ENCODE results near the gene GRP.

The GRP gene

DNA sequence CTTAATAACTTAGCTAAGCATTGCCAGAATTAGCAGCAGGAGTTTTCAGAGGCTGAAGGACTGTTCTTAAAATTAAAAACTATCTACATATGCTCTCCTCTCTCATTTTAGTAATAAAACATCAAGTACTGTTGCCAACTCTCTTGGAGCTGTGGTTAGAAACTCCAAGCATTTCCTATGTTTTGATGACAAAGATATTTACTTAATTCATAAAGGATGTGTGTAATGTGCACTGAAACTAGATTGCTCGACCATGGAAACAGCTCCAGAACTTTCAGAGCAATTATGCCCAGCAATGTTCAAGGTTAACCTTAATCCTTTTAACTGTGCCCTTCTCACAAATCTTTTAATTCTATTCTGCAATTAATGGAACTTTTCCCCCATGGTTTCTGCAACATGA lies 8.4 kb downstream of the GRP start:
- Histone ChIP-seq H3K4me1 (ENCODE audit: control insufficient read depth, insufficient read depth, low read length, poor library complexity, severe bottlenecking) (no peaks in the 10 kb centered on the region), H3K9me3 (ENCODE audit: control insufficient read depth, low read length) (no peaks in the 10 kb centered on the region), H3K36me3 (ENCODE audit: control insufficient read depth, insufficient read depth, low read length) (no peaks in the 10 kb centered on the region), H3K27ac (ENCODE audit: low read depth, low read length, severe bottlenecking) (no peak overlapping the region), H3K4me3 (ENCODE audit: extremely low read depth, insufficient read depth, low read length, poor library complexity, severe bottlenecking) (no peak overlapping the region)
- WGBS, 2 experiments (ENCODE audit: insufficient coverage in 2 of 2), result 63 to 100% methylated on average over 1 of the region's 1 CpG

DNA sequence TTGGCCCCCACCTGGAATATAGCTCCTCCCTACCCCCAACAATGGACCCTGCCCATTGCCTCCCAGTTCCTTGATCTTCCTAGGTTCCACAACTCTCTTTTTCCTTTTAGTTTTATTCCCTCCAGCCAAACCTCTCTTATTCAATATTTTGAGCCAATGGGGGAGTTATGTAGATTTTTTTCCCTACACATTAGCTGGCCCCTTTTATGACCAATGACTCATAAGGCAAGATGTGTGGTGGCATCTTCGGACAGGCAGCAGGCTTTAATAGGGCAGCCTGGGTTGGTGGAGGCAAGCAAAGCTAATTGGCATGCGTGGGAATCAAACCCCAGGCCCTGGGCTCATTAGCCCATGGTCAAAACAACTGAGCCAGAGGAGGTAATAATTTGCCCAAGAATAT lies 9.2 kb downstream of the GRP start:
- Histone ChIP-seq H3K9me3 (ENCODE audit: control insufficient read depth, low read length) (no peaks in the 10 kb centered on the region), H3K4me3 (ENCODE audit: extremely low read depth, insufficient read depth, low read length, poor library complexity, severe bottlenecking) (no peak overlapping the region), H3K36me3 (ENCODE audit: control insufficient read depth, insufficient read depth, low read length) (no peaks in the 10 kb centered on the region), H3K27ac (ENCODE audit: low read depth, low read length, severe bottlenecking) (no peak overlapping the region), H3K4me1 (ENCODE audit: control insufficient read depth, insufficient read depth, low read length, poor library complexity, severe bottlenecking) (no peaks in the 10 kb centered on the region)
- 61 to 67% methylated on average over 1 to 2 of the region's 2 CpGs for WGBS, 2 experiments (ENCODE audit: insufficient coverage in 2 of 2)

DNA sequence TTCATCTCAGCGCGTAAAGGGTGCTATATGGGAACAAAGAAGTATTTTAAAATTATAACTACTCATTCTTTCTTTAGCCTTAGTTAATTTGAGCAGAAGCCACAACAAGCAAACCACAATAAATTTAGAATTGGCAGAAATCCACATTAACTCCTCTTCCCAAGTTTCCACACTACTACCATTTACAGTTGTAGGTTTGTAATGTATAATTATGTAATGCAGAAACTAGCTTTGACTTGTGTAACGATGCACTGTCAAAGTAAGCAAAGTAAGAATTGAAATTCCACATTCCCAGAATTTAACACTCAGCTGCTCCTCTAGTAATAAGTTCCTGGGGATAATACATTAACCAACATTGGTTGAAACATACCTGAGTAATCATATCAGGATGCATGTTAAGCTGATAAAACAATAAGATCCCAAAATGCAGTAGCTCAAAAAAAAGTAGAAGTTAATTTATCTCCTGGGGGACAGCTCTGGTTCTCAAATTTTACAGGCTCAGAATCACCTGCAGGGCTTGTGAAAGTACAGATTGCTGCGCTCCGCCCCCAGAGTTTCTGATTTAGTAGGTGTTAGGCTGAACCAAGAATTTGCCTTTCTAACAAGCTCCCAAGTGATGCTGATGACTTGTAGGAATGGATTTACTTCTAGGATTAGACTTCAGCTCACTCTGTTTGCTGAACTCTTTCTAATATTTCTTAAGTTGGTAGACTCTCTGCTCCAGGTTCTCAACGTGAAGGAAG lies 9.9 kb downstream of the GRP start:
- Histone ChIP-seq H3K36me3 (ENCODE audit: control insufficient read depth, insufficient read depth, low read length) (no peaks in the 10 kb centered on the region), H3K9me3 (ENCODE audit: control insufficient read depth, low read length) (no peaks in the 10 kb centered on the region), H3K27ac (ENCODE audit: low read depth, low read length, severe bottlenecking) (no peak overlapping the region), H3K4me1 (ENCODE audit: control insufficient read depth, insufficient read depth, low read length, poor library complexity, severe bottlenecking) (no peaks in the 10 kb centered on the region), H3K4me3 (ENCODE audit: extremely low read depth, insufficient read depth, low read length, poor library complexity, severe bottlenecking) (no peak overlapping the region)
- 40 to 76% methylated on average over 1 to 3 of the region's 6 CpGs for WGBS, 2 experiments (ENCODE audit: insufficient coverage in 2 of 2)

DNA sequence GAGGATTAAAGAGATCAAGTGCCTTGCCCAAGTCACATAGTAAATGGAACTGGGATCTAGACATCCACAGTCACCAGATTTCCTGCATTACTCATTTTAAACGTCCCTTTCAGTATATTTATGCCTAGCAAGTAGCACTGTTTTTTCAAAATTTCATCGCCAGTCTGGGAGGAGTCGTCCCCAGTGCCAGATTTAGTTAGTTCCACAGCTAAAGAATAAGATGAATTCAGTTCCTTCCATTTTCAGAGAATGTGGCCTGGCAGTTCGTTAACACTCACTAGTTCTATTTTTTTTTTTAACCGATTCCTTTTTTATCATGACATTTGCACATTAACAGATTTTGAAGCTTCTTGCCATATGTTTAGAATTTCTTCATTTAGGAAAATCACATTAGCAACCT lies 11.2 kb downstream of the GRP start:
- no peaks in the 10 kb centered on the region for H3K36me3 ChIP-seq (ENCODE audit: control insufficient read depth, insufficient read depth, low read length)
- no peaks in the 10 kb centered on the region for H3K9me3 ChIP-seq (ENCODE audit: control insufficient read depth, low read length)
- WGBS, 2 experiments (ENCODE audit: insufficient coverage in 2 of 2), result 59 to 75% methylated on average over 2 to 3 of the region's 5 CpGs
- no peak overlapping the region for H3K27ac ChIP-seq (ENCODE audit: low read depth, low read length, severe bottlenecking)
- no peak overlapping the region for H3K4me3 ChIP-seq (ENCODE audit: extremely low read depth, insufficient read depth, low read length, poor library complexity, severe bottlenecking)
- H3K4me1 ChIP-seq (ENCODE audit: control insufficient read depth, insufficient read depth, low read length, poor library complexity, severe bottlenecking), result no peaks in the 10 kb centered on the region

DNA sequence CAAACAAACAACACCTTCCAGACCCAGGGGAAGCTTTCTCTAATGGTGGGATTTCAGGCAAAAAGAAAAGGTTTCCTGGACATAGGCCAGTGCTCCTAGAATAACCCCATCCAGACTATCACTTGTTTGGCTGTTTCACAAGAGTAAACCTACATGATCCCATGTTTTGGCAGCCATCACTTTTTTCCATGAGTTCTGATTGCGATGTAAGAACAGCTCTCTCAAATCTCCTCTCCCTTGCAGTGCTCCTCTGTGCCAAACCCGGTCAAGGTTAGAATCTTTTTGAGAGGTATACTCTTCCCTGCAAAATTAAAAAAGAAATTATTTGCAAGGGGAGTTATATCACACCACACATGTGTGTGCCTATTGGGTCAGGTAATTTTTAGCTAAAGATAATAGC lies 11.9 kb downstream of the GRP start:
- H3K9me3 ChIP-seq (ENCODE audit: control insufficient read depth, low read length), result no peaks in the 10 kb centered on the region
- no peaks in the 10 kb centered on the region for H3K4me1 ChIP-seq (ENCODE audit: control insufficient read depth, insufficient read depth, low read length, poor library complexity, severe bottlenecking)
- WGBS, 2 experiments (ENCODE audit: insufficient coverage in 2 of 2), result 100% methylated on average over 1 of the region's 2 CpGs
- no peaks in the 10 kb centered on the region for H3K36me3 ChIP-seq (ENCODE audit: control insufficient read depth, insufficient read depth, low read length)
- H3K27ac ChIP-seq (ENCODE audit: low read depth, low read length, severe bottlenecking), result no peak overlapping the region
- no peak overlapping the region for H3K4me3 ChIP-seq (ENCODE audit: extremely low read depth, insufficient read depth, low read length, poor library complexity, severe bottlenecking)

DNA sequence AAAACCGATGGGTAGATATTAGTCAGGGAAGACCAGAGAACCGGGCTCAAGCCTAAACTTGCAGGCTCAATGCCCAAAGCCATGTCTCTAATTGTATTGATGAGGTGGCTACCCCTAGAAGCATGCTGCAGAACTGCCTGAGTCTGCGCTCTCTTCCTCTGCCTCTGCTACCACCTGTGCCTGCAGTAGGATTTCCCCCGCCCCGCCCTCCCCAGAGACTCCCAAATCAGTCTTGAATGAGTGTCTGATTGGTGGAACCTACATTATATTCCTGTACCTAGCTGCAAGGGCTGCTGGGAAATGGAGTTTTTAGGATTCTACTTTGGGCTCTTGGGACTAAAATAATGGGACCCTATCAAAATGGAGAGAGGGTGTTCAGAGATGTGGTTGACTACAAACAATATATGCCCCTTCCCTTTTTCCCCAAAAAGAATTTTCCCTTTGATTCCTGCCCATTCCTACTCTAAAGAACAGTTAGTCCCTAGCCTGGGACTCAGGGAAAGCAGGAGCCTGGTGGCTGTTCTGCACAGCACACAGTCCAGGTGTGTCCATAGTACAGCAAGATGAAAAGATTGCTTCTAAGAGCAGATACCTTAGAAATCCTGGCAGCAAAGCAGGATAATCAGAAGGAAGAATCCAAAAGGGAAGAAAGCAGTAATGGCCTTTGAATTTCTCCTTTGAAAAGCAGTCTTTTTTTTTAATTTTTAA lies 12.5 kb downstream of the GRP start:
- no peak overlapping the region for H3K27ac ChIP-seq (ENCODE audit: low read depth, low read length, severe bottlenecking)
- WGBS, 2 experiments (ENCODE audit: insufficient coverage in 2 of 2), result 86 to 90% methylated on average over 2 of the region's 5 CpGs
- no peaks in the 10 kb centered on the region for H3K36me3 ChIP-seq (ENCODE audit: control insufficient read depth, insufficient read depth, low read length)
- no peak overlapping the region for H3K4me3 ChIP-seq (ENCODE audit: extremely low read depth, insufficient read depth, low read length, poor library complexity, severe bottlenecking)
- no peaks in the 10 kb centered on the region for H3K4me1 ChIP-seq (ENCODE audit: control insufficient read depth, insufficient read depth, low read length, poor library complexity, severe bottlenecking)
- H3K9me3 ChIP-seq (ENCODE audit: control insufficient read depth, low read length), result no peaks in the 10 kb centered on the region

DNA sequence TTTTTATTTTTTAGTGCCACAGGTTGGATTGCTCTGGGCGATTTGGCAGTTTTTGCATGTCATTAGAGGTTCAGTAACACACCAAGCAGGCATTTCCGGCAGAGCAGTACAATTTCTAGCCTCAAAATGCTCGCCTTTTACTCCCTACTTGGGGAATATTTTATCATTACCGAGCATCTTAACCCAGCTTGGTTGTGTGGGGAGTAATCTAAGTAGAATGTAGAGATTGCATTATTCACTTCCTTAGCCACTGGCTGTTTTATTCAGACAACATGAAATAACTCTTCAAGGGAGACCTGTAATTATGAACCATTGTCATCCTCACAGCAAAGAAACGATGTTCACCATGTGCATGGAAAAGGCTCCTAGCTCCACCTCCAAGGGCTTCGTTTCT lies 13.1 kb downstream of the GRP start:
- 88 to 100% methylated on average over 1 to 3 of the region's 6 CpGs for WGBS, 2 experiments (ENCODE audit: insufficient coverage in 2 of 2)
- no peaks in the 10 kb centered on the region for H3K4me1 ChIP-seq (ENCODE audit: control insufficient read depth, insufficient read depth, low read length, poor library complexity, severe bottlenecking)
- no peak overlapping the region for H3K4me3 ChIP-seq (ENCODE audit: extremely low read depth, insufficient read depth, low read length, poor library complexity, severe bottlenecking)

DNA sequence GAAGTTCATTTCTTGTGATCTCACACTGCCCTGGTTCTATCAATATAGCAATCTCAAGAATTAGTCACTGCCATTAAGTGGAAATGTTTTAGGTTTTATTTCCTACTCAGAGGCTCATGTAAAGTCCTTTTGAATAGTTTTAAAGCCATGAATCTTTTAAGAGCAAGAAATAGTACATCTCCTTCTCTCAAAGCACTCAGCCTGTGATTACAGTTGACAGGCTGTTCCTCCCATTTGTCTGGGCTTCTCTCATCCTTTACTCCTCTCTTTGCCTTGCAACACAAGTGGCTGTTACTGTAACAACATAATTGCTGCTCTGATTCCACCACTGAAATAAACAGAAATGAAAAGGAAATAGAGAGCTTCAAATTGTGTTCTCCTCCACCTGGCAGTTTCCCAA lies 18.4 kb downstream of the GRP start:
- Histone ChIP-seq H3K27ac (ENCODE audit: low read depth, low read length, severe bottlenecking) (no peak overlapping the region), H3K4me1 (ENCODE audit: control insufficient read depth, insufficient read depth, low read length, poor library complexity, severe bottlenecking) (no peaks in the 10 kb centered on the region), H3K9me3 (ENCODE audit: control insufficient read depth, low read length) (no peaks in the 10 kb centered on the region), H3K36me3 (ENCODE audit: control insufficient read depth, insufficient read depth, low read length) (no peaks in the 10 kb centered on the region), H3K4me3 (ENCODE audit: extremely low read depth, insufficient read depth, low read length, poor library complexity, severe bottlenecking) (no peak overlapping the region)

More for the DNA sequence above, 13.1 kb downstream of the GRP start:
- Histone ChIP-seq H3K9me3 (ENCODE audit: control insufficient read depth, low read length) (no peaks in the 10 kb centered on the region), H3K27ac (ENCODE audit: low read depth, low read length, severe bottlenecking) (no peak overlapping the region), H3K36me3 (ENCODE audit: control insufficient read depth, insufficient read depth, low read length) (no peaks in the 10 kb centered on the region)

DNA sequence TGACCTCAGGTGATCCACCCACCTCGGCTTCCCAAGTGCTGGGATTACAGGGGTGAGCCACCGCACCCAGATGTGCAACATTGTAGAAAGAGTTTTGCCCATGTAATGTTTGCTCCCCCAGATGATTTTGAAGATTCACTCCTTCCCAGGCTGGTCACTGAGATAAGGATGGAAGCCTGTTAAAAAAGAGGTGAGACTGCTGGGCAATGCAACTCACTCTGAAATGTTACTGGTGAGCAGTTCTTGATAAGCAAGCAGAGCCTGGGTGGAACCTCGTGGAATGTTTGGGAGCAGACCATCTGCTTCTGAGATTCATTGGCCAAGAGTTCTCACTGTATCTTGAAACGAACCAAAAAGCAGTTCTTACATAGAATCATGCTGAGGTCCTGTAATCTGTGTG lies 19.7 kb downstream of the GRP start:
- 67 to 73% methylated on average over 3 to 4 of the region's 4 CpGs for WGBS, 2 experiments (ENCODE audit: insufficient coverage in 2 of 2)
- no peaks in the 10 kb centered on the region for H3K36me3 ChIP-seq (ENCODE audit: control insufficient read depth, insufficient read depth, low read length)
- no peaks in the 10 kb centered on the region for H3K9me3 ChIP-seq (ENCODE audit: control insufficient read depth, low read length)
- no peak overlapping the region for H3K27ac ChIP-seq (ENCODE audit: low read depth, low read length, severe bottlenecking)
- H3K4me3 ChIP-seq (ENCODE audit: extremely low read depth, insufficient read depth, low read length, poor library complexity, severe bottlenecking), result no peak overlapping the region
- no peaks in the 10 kb centered on the region for H3K4me1 ChIP-seq (ENCODE audit: control insufficient read depth, insufficient read depth, low read length, poor library complexity, severe bottlenecking)

DNA sequence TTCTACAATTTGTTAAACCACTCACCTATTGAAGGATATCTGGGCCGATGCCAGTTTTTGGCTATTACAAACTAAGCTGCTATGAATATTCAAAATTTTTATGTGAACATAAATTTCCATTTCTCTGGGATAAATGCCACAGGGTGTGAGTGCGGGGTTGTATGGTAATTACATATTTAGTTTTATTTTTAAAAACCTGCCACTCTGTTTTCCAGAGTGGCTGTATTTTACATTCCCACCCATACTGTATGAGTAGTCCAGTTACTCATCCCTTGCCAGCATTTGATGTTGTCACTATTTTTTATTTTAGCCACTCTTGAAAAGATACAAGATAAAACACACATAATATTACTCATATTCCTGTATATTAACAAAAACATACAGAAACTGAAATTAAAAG lies 22.9 kb downstream of the GRP start:
- H3K27ac ChIP-seq (ENCODE audit: low read depth, low read length, severe bottlenecking), result no peak overlapping the region
- no CpG with 5 or more reads among the region's 2 CpGs for WGBS, 2 experiments (ENCODE audit: insufficient coverage in 2 of 2)
- no peaks in the 10 kb centered on the region for H3K36me3 ChIP-seq (ENCODE audit: control insufficient read depth, insufficient read depth, low read length)
- H3K4me1 ChIP-seq (ENCODE audit: control insufficient read depth, insufficient read depth, low read length, poor library complexity, severe bottlenecking), result no peaks in the 10 kb centered on the region
- H3K9me3 ChIP-seq (ENCODE audit: control insufficient read depth, low read length), result no peaks in the 10 kb centered on the region
- no peak overlapping the region for H3K4me3 ChIP-seq (ENCODE audit: extremely low read depth, insufficient read depth, low read length, poor library complexity, severe bottlenecking)

DNA sequence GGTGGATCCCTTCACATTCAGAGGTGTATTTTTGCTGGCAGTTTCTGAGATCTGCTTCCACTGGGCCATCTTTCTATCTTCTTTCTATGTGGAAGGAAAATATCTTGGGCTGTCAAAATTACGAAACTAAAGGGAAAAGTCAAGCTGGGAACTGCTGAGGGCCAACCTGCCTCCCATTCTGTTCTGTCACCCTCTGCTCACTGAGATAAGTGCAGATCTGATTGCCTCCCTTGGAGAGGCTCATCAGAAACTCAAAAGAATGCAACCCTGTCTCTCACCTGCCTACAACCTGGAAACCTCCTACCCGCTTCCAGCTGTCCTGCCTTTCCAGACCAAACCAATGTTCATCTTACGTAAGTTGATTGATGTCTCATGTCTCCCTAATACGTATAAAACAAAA lies 26.8 kb downstream of the GRP start:
- no peak overlapping the region for H3K4me3 ChIP-seq (ENCODE audit: extremely low read depth, insufficient read depth, low read length, poor library complexity, severe bottlenecking)
- 41 to 48% methylated on average over 3 to 4 of the region's 4 CpGs for WGBS, 2 experiments (ENCODE audit: insufficient coverage in 2 of 2)
- H3K4me1 ChIP-seq (ENCODE audit: control insufficient read depth, insufficient read depth, low read length, poor library complexity, severe bottlenecking), result no peaks in the 10 kb centered on the region
- no peaks in the 10 kb centered on the region for H3K9me3 ChIP-seq (ENCODE audit: control insufficient read depth, low read length)
- H3K36me3 ChIP-seq (ENCODE audit: control insufficient read depth, insufficient read depth, low read length), result no peaks in the 10 kb centered on the region
- H3K27ac ChIP-seq (ENCODE audit: low read depth, low read length, severe bottlenecking), result no peak overlapping the region
